Activated gamma-delta T cell treated with Interleukin-2 at 50 U/mL for 16 hours (primary cell): Measurements from ENCODE around the gene YWHAQ.
"Not testable (repeated sequence)": the region's sequence is repeated elsewhere in the genome, so short reads cannot be mapped to it uniquely, and the experiment has no call there.

ENCODE experiments used
- DNase-seq: peaks from one replicate; pipeline ENCODE4 v3.0.0-alpha.2; 2020

Gene YWHAQ

DNA sequence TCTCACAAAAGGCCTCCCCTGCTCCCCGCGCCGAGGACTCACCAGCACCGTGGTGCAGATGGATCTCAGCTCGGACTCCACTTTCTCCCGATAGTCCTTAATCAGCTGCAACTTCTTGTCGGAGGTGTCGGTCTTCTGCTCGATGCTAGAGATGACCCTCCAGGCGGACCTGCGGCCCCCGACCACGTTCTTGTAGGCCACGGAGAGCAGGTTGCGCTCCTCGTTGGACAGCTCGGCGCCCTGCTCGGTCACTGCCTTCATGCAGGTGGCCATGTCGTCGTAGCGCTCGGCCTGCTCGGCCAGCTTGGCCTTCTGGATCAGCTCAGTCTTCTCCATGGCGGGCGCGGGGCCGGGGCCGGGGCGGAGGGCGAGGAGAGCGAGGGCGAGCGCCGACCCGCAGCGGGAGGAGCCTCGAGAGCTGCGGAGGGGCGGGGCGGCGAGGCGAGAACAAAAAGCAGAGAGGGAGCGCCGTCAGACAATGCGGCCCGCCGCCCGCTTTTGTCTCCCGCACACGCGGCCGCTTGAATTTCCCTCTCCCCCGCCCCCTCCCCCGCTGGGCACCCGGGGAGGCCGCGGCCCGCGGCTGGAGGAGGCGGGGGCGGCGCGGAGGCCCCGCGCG, 571 bp downstream of the YWHAQ start:
- DNase-seq = peak; percentile 66

DNA sequence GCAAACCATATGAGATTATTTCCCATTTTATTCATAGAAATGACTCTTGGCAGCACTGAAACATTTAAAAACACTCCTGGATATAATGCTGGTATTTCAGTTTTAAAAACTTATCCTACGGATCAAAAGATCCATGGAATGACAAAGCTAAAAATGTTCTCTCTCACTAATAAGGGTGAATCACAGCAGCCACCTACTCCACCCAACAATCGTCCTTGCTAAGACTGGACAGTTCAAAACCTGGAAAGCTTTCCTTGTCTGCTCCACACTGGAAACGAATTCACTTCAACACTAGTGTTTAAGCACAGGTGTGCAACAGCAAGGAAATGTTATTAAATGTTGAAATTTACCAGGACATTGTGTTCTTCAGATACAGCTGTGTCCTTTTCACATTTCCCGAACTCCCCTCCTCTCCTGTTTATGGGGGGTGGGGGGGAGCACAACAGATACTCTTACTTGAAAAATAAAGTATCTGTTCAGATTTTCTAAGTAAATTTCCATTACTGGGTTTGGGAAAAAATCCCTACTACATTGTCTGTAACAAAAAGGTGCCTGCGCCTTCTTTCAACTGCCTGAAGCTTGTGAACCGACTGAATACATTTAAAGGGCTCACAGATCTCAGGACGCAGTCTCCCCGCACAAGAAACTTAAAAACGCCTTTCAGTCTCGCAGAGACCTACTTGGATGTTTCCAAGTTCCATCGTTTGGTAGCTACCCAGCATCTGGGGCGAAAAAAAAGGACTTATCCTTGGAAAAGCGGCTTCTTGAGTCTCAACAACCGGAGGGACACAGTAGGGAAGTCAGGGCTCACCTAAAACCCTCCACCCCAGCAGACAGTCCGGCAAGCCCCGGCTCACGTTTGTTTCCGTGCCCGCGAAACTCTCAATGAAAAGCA, 1.3 kb downstream of the YWHAQ start:
- no peak for DNase-seq

DNA sequence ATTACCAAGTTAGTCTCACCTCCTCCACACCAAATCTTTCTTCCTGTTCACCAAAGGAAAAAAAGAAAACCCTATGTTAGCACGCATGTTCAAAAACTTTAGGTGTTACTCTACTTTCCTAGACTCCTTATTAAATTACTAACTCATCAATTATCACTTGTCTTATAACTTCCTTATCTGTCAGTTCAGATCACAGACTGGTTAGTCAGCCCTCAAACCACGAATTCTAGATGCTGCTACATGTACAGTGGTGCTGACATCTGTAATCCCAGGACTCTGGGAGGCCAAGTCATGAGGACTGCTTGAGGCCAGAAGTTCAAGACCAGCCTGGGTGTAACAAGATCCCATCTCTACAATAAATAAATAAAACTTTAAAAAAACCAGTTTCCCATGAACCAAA, 3.5 kb downstream of the YWHAQ start:
- DNase-seq = no peak

DNA sequence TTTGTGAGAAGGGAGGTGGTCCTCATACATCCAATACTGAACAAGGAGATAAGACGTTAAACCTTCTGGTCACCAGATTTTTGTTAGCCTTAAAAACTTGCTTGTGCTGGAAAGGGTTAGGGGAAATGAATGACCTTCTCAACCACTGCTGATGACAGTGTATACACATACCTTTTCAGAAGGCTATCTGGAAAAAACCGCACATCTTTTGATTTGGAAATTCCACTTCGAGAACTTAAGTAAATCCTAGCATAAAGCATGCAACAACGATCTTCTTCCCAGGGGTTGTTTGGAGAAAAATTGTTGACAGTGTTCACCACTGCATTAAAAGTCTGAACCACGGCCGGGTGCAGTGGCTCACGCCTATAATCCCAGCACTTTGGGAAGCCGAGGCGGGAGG, 7.6 kb downstream of the YWHAQ start:
- no peak for DNase-seq

DNA sequence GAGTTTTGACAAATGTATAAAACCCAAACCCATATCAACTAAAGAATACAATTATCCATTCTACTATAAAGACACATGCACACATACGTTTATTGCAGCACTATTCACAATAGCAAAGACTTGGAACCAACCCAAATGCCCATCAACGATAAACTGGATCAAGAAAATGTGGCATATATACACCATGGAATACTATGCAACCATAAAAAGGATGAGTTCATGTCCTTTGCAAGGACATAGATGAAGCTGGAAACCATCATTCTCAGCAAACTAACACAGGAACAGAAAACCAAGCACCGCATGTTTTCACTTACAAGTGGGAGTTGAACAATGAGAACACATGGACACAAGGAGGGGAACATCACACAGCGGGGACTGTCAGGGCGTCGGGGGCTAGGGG, 9.1 kb downstream of the YWHAQ start:
- not testable (repeated sequence) for DNase-seq

DNA sequence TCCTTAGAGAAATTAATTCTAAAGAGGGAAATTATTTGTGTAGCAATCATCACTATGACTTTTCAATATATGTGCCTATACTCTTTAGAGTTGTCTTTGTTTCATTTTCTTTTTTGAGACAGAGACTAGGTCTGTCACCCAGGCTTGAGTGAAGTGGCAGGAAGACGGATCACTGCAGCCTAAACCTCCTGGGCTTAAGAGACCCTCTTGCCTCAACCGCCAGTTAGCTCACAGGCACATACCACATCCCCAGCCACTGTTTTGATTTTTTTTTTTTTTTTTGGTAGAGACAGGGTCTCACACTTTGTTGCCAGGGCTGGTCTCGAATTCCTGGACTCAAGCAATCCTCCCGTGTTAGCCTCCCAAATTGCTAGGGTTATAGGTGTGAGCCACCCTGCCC, 12.4 kb downstream of the YWHAQ start:
- peak; percentile 28 for DNase-seq

DNA sequence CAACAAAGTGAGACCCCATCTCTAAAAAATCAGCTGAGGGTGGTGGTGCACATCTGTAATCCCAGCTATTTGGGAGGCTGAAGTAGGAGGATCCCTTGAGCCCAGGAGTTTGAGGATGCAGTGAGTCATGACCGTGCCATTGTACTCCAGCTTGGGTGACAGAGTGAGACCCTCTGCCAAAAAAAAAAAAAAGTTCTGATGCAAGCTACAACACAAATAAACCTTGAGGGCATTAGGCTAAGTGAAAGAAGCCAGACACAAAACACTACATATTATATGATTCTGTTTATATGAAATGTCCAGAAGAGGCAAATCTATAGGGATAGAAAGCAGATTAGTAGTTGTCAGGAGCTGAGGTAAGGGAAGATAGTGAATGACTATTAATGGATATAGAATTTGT, 13.0 kb downstream of the YWHAQ start:
- no peak for DNase-seq

DNA sequence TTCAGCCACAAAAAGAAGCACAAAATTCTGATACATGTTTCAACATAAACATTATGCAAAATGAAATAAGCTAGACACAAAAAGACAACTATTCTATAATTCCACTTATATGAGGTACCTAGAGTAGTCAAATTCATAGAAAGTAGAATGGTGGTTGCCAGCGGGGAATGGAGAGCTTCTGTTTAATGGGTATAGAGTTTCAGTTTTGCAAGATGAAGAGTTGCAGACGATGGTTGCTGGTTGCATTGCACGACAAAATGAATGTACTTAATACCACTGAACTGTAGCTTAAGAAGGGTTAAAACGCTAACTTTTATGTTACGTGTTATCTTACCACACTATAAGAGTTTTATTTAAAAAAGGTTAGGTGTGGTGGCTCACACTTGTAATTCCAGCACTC, 13.5 kb downstream of the YWHAQ start:
- no peak for DNase-seq

DNA sequence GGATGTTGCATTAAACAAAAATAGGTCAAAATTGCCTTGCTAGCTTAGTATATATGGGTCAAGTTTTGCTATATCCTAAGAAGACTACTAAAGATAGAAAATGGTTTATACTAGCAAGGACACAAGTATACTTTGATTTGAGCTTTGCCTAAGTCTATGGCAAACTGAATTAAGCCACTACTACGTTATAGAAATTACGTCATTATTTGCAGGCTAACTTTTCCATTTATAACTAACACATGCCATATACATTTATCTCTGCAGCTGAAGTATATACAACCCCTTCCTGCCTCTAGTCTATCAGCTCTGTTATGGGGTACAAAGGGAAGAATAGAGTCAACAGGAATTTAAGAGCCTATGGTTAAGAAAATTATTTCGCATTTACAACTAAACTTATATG, 16.2 kb downstream of the YWHAQ start:
- no peak for DNase-seq

DNA sequence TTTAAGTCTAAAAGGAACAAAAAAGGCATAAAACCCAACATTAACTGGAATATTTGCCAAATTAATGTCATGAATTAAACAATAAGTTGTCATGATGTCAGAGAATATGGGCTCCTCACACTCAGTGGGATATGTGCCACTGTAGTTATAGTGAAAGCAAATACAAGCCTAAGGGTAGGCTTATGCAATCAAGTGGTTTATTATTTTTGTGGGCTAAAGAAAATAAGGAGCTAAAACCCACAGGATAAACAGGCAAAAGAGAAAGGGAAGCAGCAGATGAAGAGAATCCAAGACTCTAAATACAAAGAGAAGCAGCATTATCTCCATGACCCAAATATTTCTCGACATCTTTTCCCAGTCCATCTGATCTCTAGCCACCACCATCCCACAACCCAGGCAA, 17.5 kb downstream of the YWHAQ start:
- DNase-seq = no peak

DNA sequence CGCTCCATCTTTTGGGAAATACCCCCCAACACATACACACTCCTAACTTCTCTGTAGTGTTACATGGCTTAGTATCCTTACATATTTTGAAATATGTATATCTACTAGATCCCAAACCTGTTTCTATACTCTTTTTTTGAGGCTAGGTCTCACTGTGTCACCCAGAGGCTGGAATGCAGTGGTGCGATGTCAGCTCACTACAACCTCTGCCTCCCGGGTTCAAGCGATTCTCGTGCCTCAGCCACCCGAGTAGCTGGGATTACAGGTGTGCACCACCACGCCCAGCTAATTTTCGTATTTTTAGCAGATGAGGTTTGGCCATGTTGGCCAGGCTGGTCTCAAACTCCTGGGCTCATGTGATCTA, 19.3 kb downstream of the YWHAQ start:
- DNase-seq = not testable (repeated sequence)

DNA sequence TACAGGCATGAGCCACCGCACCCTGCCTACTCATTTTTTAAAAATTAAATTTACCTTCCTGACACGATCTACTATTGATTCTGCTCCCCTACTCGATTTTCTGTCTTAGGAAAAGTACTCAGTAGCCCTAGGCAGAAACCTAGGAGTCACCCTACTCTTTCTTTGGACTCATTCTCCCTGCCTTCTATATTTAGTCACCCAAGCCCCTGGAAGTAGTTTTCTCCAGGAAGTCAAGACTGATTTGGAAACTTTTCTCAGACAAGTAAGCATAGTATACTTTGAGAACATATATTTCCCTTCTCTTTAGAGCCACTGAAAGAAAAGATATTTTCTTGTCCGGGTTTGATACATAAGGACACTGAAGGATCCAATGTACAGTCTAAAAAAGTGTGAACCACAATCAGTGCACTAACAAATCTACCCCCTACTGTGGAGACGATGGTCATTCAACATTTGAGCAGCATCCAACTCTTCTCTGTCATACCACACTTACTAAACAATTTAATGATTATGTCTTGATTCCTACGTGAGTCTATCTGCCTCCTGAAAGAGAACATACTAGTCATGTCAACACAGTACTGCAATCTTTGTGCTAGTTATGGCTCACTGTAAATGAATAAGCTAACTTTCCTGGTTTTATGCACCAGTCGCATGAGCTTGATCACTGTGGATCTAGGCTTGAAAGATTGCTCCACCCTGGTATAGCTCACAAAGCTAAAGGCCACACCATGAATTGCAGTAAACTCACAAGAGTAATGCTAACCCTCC, 19.8 kb downstream of the YWHAQ start:
- no peak for DNase-seq

DNA sequence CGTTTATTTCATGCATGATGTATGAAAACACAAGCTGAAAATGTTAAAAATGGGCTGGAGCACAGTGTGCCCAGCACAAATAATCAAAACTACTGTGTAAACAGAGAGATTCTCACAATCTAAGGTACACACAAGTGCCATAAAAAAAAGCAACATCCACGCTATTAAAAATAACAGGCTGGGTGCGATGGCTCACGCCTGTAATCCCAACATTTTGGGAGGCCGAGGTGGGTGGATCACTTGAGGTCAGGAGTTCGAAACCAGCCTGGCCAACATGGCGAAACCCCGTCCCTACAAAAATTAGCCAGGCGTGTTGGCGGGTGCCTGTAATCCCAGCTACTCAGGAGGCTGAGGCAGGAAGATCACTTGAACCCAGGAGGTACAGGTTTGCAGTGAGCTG, 22.3 kb downstream of the YWHAQ start:
- DNase-seq = not testable (repeated sequence)

DNA sequence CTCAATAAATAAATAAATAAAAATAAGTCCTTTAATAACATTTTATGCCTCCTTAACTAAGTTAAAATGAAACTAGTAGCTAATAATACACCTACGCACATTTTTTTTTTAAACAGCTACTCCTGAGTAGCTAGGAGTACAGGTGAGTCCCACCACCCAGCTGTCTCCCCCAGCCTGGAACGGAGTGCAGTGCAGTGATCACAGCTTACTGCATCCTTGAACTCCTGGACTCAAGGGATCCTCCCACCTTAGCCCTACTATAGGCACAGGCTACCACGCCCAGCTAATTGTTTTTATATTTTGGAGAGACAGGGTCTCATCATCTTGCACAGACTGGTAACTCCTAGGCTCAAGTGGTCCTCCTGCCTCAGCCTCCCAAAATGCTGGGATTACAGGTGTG, 28.4 kb downstream of the YWHAQ start:
- no peak for DNase-seq

DNA sequence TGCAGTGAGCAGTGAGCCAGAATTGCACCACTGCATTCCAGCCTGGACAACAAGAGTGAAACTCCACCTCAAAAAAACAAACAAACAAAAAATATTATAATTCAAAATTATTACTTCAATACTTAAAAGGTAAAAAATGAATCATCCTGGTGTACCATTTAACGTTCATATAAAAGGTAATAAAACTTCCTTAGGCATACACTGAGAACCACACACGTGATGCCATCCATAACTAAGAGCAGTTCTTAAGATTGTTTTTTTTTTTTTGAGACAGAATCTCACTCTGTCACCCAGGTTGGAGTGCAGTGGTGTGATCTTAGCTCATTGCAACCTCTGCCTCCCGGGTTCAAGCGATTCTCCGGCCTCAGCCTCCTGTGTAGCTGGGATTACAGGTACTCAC, 29.4 kb downstream of the YWHAQ start:
- no peak for DNase-seq

DNA sequence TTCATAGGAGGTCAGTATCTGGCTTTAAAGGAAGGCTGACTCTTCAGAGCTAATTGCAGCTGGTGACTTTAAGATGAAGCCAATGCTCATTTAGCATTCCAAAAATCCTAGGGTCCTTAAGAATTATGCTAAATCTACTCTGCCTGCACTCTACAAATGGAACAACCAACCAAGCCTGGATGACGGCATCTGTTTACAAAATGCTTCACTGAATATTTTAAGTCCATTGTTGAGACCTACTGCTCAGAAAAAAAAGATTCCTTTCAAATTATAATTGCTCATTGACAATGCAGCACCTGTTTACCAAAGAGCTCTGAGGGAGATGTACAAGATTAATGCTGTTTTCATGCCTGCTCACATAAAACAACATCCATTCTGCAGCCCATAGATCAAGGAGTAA, 31.4 kb downstream of the YWHAQ start:
- DNase-seq = no peak

DNA sequence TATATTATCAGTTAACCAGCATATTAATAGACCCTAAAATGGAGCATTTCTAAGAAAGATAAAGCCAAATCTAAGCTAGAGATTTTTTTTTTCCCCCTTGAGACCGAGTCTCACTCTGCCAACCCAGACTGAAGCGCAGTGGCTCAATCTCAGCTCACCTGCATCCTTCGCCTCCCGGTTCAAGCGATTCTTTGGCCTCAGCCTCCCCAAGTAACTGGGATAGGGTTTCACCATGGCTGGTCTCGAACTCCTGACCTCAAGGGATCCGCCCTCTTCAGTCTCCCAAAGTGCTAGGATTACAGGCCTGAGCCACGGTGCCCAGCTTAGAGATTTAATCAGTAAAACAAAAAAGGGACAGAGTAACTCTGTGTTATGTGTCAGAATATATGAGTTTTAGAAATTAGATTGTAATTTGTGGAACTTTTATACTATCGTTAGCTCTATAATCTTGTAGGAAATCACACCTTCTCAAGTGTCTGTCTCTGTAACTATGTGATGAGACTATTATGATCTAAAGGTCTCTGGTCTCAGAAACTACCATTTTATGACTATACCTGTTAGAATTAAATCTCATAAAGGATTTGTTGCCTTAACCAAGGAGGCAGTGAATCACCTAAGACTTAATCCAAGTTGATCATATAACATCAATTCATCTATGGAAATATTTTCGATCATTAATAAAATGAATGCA, 34.0 kb downstream of the YWHAQ start:
- DNase-seq = no peak

DNA sequence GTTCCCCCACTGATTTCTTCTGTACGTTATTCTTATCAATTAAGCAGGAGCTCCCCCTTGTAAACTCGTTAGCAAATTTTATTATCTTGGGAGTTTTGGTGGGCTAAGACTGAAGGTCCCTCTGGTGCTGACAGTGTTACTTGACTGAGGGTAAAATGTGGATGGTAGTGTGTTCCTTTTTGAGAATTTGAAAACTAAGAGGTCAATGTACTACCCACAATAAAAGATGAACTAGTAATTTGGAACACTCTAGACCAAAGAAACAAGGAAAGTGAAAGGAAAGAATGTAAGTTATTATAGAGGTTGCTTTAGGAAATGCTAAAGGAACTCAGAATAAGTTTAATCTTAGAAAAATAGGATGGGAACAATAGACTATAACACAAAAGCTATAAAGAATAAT, 35.1 kb downstream of the YWHAQ start:
- DNase-seq = no peak

DNA sequence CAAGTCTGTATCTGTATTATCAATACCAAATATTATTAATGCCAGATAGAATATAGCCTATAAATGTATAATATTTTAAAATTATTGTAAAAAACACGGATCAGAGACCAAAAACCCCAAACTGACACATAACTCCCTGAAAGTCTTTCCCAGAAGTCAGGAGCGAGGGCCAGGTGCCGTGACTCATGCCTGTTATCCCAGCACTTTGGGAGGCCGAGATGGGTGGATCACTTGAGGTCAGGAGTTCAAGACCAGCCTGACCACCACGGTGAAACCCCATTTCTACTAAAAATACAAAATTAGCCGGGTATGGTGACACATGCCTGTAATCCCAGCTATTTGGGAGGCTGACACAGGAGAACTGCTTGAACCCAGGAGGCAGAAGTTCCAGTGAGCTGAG, 35.5 kb downstream of the YWHAQ start:
- DNase-seq = not testable (repeated sequence)

DNA sequence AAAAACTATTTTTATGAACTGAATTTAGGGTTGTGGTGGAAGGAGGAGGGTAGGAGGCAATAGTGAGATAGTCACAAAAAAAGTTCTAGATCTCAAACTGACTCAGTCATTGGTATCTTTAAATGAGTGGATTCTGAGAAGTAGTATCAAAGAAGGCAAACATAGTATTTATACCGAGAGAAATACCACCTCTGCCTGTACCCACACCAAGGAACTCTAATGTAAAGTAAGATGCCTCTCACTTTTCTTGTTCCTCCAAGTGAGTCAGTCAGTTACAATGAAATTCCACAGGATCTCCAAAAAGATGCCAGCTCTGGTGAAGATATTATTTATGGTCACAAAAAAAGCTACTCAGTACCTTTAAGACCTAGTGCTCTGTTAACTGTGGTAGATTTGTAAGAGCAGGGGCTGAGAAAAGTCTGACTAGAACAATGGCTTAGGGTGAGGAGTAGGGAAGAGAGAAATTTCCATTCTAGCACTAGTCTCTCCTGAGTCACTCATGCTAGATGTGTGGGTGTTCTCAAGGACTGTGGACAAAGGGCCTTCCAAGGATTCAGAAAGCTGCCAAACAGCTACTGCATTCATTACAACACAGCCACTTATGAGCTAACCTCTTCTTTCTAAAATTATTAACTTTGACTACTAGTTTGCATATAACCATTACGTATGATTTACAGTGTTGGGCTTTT, 36.3 kb downstream of the YWHAQ start:
- no peak for DNase-seq

DNA sequence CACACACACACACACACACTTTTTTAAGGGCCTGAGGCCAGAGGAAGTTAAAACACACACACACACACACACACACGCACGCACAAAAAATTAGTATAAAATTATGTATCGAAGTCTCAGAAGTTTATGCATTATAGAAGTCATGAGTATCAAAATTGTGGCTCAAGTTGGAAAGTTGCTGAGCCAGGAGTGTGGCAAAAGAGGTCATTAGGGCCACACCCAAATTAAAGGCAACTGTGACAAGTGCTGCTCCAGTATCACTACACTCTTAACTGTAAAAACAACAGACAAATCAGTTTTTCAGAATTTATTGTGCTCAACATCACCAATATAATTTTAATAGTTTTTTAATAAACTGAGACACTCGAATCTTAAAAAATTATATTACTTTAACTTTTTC, 36.9 kb downstream of the YWHAQ start:
- no peak for DNase-seq

DNA sequence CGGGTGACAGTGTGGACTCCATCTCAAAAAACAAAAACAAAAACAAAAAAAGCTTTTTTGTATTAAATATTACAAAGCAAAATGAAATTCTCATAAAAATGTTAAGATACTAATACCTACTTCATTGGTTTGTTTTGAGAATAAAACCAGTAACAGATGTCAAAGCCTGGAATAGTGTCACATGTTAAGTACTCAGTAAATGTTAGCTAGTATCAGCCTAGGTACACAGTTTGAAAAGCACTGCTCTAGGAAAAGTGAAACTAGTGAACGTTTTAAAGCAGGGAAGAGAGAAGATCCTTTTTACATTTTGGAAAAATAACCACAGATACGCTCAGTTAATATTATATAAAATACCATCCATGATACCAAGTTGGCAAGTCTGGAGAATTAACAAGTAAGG, 38.1 kb downstream of the YWHAQ start:
- DNase-seq = no peak

DNA sequence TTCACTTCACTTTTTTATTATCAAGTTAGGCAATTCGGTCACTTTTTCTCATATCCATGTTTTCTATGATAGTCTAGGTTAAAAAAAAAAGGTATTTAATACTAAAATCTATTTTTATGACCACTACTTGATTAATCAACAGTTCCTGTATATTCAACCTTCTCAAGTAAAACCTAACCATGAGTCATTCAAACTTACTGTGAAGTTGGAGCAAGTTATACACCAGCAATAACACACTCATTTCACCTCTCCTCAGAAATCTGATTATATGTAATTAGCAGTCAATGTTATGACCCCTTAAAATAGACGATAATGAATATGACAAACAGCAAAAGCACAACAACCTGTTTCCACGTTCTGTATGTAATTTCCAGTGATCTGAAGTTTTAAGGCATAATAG, 40.2 kb downstream of the YWHAQ start:
- DNase-seq = no peak
